Measurements from ENCODE around the gene GPR15LG.
A peak's percentile ranks its signal among the peaks of the same experiment; 100 is the strongest.

The GPR15LG gene

DNA sequence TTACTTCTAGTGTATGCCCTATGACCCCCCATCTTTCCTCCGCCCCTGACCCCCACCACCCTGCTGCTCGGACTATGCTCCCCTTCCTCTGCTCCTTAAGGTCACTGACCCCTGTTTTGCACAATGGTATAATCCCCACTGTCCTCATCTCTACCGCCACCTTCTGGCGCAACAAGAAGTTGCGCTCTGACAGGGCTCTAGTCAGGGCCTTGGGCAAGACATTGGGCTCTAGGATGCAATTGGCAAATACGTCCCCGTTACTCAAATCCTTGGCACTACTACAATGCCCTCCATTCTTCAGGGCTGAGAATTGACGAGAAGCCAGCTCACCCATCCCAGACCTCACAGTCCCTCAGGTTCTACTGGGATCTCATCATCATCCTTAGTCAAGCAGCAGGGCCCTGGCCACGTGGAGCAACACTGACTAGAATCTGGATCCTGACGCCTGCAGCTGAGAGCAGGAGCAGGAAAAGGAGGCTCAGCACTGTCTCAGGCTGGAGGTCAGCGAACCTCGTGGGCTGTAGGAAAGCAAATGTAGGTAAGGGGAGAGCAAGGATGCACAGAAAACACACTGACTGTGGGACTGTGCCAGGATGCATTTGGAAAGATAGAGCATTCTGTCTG, 41.1 kb downstream of the GPR15LG start:
- DNase-seq (ENCODE audit: low read depth, low spot score), result peak; percentile 63

DNA sequence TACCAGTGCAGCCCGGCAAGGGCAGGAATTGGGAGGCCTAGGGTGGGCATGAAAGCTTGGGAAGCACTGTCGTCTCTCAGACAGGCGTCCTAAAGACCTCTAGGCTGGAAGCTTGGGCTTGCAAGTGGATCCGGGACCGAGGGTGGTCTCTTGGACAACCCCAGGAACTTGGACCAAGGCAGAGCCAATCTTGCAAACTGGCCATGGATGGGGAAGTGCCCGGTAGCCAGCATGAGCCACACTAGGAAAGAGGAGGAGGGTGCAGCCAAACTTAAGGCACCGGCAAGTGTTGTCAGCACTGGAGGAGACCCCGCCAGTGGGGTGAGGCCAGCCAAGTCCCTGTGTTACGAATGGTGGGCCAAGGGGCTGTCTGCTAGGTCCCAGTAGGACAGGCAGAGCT, 43.2 kb downstream of the GPR15LG start:
- DNase-seq (ENCODE audit: low read depth, low spot score), result no peak

DNA sequence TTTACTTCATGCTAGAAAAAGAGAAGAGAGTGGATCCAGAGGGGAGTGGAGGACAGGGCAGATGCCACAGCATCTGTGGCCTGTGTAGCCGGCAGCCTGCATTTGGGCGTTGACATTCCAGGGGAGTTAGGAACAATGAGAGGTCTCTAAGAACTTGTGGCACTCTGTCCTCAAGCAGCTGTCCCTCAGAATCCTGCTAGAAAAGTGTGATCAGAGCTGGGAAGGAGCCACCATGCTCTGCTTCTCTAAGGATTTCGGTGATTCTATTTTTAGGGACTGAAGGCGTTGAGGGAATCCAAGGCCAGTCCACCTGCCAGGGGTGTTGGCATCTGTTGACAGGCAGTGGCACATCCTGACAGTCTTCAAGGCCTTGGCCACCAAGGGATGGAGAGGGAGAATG, 44.1 kb downstream of the GPR15LG start:
- no peak for DNase-seq (ENCODE audit: low read depth, low spot score)

DNA sequence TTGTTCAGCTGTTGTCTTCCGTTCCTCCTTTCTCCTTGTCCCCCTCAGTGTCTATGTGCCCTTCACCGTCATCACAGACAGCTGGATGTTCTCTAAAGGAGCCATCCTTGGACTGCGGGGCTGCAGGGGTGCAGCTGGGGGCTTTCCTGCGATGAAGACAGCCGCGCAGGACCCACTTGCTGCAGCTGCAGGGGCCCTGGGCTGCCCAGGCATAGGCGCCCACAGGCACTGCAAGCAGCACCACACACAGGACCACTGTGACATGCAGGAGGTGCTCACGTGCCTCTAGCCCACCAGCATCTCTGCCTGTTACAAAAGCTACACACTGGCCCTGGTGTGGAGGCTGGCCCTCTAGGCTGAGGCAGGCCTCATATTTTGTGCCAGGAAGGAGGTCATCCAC, 48.3 kb downstream of the GPR15LG start:
- no peak for DNase-seq (ENCODE audit: low read depth, low spot score)

DNA sequence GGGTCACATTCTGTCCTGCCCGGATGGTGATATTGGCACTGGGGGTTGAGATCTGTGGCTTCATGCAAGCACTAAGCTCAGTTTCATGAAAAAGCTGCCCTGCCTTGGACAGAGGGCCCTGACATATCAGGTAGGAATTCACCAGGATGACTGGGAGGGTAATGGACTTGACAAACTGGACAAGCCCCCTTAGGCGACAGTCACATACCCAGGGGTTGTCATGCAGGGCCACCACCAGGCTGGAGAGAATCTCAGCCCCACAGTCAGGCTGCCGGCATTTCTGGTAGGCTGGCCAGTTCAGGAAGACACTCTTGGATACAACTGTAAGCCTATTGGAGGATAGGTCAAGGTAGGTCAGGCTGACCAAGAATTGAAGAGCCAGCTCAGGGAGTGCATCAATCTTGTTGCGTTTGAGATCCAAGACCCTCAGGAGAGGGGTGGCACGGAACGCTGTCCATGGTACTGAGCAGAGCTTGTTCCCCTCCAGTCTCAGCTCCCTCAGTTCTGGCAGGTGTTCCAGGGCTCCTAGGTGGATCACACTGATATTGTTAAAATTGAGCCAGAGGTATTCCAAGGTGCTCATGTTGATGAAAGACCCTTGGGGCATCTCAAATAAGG, 50.9 kb downstream of the GPR15LG start:
- DNase-seq (ENCODE audit: low read depth, low spot score), result peak; percentile 61

DNA sequence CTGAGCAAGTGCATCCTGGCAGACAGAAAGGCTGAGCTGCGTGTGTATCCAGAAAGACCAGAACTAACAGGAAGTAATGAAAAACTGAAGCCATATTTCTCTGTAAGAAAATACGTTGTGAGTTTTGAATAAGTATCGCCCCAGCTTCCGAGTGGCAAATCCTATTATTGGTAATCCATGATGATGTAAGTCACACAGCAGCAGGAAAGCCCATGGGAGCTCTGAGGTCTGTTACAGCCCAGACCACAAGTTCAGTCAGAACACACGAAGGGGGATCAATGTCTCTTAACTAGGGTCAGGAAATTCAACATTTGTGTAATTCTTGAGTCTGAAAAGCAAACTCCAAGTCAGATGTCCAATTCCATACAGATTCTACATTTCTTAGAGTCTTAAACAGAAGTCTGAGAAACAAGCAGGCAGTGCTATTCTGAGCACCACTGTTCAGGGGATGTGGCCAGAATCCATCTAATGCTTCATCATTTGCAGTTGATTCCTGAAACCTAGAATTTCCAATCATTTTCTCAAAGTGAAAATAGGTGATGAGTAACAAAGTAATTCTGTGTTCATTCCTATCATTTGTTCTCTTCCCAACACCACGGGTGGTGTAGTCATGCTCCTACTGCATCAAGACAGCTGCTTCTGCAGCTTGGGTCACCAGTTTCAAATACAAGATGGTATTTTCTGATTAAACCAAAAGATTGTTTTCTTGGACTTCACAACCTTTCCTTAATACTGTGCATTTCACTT, 52.0 kb downstream of the GPR15LG start, which contains the start of gene LRIT2:
Gene LRIT2 (minus strand): TSS at position 118 of the 747 bp plus-strand sequence. CDS start 24 bp downstream, at position 94.
- DNase-seq (ENCODE audit: low read depth, low spot score), result no peak

DNA sequence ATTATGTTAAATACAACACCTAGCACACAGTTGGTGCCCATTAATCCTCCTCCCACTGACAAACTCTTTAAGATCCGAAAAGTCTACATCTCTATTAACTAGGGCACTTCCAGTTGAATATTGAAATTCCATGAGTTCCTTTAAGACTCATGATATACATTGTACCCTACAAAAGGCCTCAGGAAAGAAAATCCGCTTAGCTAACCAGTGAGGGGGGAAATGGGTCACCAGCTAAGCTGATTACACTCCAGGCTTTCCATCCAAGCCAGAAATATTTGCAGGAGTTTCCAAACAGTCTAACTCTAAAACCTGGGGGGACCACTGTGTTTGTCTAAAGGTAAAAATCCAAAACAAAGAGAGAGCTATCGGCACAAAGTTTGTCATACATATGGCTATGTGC, 53.0 kb downstream of the GPR15LG start:
- DNase-seq (ENCODE audit: low read depth, low spot score), result no peak

DNA sequence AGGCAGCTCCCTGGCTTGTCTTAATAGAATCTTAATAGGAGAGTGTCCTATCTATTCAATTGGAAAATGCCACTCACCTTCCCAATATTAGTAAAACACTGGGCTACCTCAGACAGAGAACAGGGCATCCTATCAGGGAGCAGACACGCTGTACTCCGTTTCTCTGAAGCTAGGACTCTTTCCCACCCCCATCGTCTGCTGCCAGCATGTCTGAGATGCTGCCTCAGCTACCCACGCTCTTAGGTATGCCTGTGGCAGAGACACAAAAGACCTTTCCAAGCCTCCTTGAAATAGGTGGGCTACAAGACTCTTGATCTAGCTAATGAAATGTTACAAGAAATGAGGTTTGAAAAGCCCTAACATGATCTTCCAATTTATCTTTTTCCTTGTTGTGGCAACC, 54.2 kb downstream of the GPR15LG start:
- DNase-seq (ENCODE audit: low read depth, low spot score), result no peak

DNA sequence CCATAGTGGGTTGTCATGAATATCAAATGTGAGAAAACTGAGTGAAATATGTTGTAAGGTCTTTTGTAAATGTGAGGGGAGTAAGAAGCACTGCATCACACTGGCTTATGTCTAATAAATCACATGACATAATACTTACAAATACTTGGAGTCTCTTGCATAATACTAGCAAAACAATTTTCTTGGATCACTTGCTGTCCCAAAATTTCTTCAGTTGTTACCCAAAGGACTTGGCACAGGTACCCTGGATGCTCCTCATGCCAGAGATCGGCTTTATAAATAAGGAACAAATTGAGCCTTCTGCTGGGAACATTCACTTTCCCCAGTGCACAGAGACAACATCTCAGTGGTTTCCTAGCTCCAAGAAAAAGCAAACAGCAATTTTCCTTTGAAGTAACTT, 56.8 kb downstream of the GPR15LG start:
- no peak for DNase-seq (ENCODE audit: low read depth, low spot score)

DNA sequence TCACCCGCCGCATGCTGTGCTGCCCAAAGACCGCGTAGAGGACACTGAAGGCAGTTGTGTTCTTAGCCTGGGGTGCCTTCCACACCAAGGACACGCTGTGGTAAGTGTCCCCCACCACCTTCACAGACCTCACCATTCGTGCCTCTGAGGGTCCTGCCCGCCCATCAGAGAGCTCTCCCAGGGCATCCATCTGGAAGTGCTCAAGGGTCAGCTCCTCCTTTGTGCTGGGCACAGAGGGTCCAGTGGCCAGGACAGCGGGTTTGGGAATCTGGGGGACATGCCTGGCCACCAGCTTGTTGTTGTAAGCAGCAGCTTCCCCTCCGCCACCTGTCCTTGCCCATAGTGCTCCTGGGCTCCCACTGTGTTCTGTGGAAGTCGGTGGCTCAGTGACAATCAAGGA, 58.8 kb downstream of the GPR15LG start:
- no peak for DNase-seq (ENCODE audit: low read depth, low spot score)

DNA sequence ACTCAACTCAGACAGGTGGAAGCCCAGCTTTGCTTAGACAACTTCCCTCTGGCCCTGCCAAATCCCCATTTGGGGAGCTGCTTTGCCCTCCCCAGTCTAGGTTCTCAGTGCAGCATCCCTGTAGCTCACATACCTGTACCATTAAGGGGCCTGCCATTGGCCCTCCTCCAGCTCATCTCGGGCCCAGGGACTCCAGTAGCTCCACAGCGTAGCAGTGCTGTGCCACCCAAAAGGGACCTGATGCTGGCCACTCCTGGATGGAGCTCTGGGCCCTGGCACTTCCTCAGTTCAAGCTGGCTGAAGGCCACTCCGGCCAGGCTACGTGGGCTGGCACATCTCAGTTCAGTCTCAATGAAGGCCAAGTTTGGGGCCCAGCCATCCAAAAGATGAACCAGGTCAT, 60.3 kb downstream of the GPR15LG start:
- no peak for DNase-seq (ENCODE audit: low read depth, low spot score)

DNA sequence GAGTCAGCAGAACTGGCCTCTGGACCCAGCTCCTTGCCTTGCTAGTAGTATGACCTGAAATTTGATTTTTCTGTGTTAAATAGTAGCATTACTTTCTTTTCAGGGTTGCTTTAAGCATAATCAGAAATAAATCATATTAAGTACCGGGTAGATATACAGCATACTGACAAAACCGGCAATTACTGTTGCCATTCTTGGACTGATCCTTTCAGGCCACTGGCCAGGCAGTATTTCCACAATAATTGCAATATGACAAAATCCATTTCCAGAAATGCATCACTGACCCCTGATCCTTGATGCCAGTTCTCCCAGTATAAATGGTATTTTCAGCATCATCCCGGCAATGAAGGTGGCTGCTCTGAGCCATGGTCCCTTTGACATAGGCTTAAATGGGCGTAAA, 60.9 kb downstream of the GPR15LG start:
- DNase-seq (ENCODE audit: low read depth, low spot score), result no peak

Measured in ELF-1 (cell line).